GM12872 (cell line): ENCODE data around the gene TP73.

Source experiments
- CTCF ChIP-seq: IDR thresholded peaks from 3 replicates; pipeline ENCODE4 v1.5.1; 2011; ENCODE audit warnings: low read depth, mild to moderate bottlenecking, low read length, moderate library complexity; ENCODE audit not compliant: insufficient read depth

TP73 gene

GRCh38 chr1:3780901-3781300 lies 128.6 kb downstream of the TP73 start:
- TF ChIP-seq CTCF = no peak

- no peak for TF ChIP-seq CTCF
Measured at GRCh38 chr1:3783651-3784474, 131.5 kb downstream of the TP73 start.

- TF ChIP-seq CTCF = no peak
Measured at GRCh38 chr1:3785045-3785444, 132.7 kb downstream of the TP73 start.

- TF ChIP-seq CTCF = no peak
Measured at GRCh38 chr1:3785456-3786157, 133.3 kb downstream of the TP73 start.
